Ascending aorta (tissue), 2 donors: ENCODE measurements around the gene ID1. TPM values are rescaled to one million over a fixed set of nuclear protein-coding genes. Genes with fewer than 3 reads are reported as not detected.

Experiments
- DNase-seq, 2 donors: peaks; one replicate each; pipeline ENCODE4 v3.0.0-alpha.2; 2019; ENCODE audit warnings: low spot score in 2 of 2
- H3K27ac ChIP-seq, 2 donors: fragments of 200-600 bp; sonication (generic); one replicate each; pipeline ENCODE4 v1.5.1; 2016 to 2017; ENCODE audit warnings: mild to moderate bottlenecking in 1 of 2
- H3K27me3 ChIP-seq: fragments of 200-600 bp; sonication (generic); one replicate; pipeline ENCODE4 v1.5.1; 2017
- H3K36me3 ChIP-seq, 2 donors: fragments of 200-600 bp; sonication (generic); one replicate each; pipeline ENCODE4 v1.5.1; 2016
- H3K4me1 ChIP-seq, 2 donors: fragments of 200-600 bp; sonication (generic); one replicate each; pipeline ENCODE4 v1.5.1; 2016 to 2017; ENCODE audit warnings: mild to moderate bottlenecking in 1 of 2
- H3K4me3 ChIP-seq, 2 donors: fragments of 200-600 bp; sonication (generic); one replicate each; pipeline ENCODE4 v1.5.1; 2016 to 2017; ENCODE audit warnings: mild to moderate bottlenecking in 1 of 2
- H3K9me3 ChIP-seq, 2 donors: fragments of 200-600 bp; sonication (generic); one replicate each; pipeline ENCODE4 v1.5.1; 2016
- intact Hi-C: fragments of 100-400 bp; cut with DNase I; formaldehyde crosslinking; loops from one replicate; pipeline ENCODE4 v1.15.1; 2023
- total RNA-seq: library from RNA; depleted of rRNA; stranded (reverse); fragments of >200 nt; gene quantifications from one replicate; pipeline ENCODE4 v1.1.0, GENCODE V29; 2016
- TF ChIP-seq, protein P1 (sequence below), 3 experiments: fragments of 200-600 bp in 2 of 3; fragments of 450-650 bp in 1 of 3; sonication (generic) in 2 of 3; IDR thresholded peaks; one replicate each; pipeline ENCODE4 v1.5.1; 2016 to 2019; ENCODE audit warnings: antibody characterized with exemption in 3 of 3, mild to moderate bottlenecking in 1 of 3, moderate library complexity in 1 of 3

Gene ID1
- total RNA-seq, 1 donor from 2014 or later = 3,326 TPM

DNA sequence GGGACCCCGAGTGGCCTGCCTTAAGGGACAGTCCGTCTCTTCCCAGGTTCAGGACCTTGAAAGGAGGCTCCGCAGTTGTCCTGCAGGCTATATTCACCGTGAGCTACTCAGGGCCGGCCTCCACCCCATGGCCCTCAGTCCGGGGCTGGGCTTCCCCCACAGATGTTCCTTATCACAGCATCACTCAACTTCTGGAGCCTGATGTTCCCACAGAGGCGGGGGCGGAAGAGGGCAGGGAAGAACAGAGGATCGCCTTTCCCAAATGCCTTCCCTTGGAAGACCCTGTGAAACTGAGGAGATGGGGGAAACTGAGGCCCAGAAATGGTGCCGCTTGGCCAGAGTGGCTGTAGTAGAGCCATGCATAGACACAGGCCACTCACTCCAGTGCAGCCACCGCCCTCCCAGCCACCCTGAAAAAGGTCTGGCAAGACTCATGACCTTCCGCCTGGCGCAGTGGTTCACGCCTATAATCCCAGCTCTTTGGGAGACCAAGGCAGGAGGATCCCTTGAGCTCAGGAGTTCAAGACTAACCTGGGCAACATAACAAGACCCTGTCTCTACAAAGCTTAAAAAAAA lies 28.3 kb downstream of the ID1 start:
- Histone ChIP-seq H3K27me3 (no peaks in the 10 kb centered on the region), H3K9me3 (no peaks in the 10 kb centered on the region), H3K4me1 (no peaks in the 10 kb centered on the region), H3K27ac (no peak overlapping the region), H3K4me3 (no peak overlapping the region), H3K36me3 (no peaks in the 10 kb centered on the region)
- DNase-seq = no peak
- TF ChIP-seq, protein P1, sequence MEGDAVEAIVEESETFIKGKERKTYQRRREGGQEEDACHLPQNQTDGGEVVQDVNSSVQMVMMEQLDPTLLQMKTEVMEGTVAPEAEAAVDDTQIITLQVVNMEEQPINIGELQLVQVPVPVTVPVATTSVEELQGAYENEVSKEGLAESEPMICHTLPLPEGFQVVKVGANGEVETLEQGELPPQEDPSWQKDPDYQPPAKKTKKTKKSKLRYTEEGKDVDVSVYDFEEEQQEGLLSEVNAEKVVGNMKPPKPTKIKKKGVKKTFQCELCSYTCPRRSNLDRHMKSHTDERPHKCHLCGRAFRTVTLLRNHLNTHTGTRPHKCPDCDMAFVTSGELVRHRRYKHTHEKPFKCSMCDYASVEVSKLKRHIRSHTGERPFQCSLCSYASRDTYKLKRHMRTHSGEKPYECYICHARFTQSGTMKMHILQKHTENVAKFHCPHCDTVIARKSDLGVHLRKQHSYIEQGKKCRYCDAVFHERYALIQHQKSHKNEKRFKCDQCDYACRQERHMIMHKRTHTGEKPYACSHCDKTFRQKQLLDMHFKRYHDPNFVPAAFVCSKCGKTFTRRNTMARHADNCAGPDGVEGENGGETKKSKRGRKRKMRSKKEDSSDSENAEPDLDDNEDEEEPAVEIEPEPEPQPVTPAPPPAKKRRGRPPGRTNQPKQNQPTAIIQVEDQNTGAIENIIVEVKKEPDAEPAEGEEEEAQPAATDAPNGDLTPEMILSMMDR (IDR thresholded peaks at IDR 0.05) = no peak
- intact Hi-C loops = no loop called here

DNA sequence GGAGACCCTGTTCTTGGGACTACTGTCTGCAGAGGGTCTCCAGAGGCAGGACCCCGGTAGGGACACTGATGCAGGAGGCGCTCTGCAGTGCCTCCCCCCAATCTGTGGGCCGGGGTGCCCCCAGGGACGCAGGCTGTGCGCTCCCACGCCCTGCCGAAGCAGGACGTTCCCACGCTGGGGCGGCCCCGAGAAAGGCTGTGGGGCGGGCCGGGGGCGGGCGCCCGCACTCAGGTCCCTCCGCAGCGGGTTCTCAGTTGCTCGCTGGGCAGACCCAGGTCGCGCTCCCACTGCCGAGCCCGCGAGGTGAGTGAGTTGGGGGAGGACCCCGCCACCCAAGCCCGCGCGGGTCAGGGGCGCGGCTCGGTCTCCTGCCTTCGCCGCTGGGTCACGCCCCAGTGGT lies 32.6 kb downstream of the ID1 start, which contains the start of gene COX4I2:
COX4I2 (plus strand) TSS at position 253 of the 400 bp plus-strand sequence. CDS start 1,106 bp downstream, outside the sequence.
- intact Hi-C loops = no loop called here
- Histone ChIP-seq H3K27ac (no peak within 1 kb of the TSS), H3K9me3 (no peaks in the 10 kb centered on the region), H3K36me3 (no peaks in the 10 kb centered on the region), H3K27me3 (no peaks in the 10 kb centered on the region), H3K4me1 (no peaks in the 10 kb centered on the region), H3K4me3 (peak within 1 kb of the TSS in 1 of 2 donors; percentile 16)
- TF ChIP-seq, protein P1 (IDR thresholded peaks at IDR 0.05) = no peak
- no peak for DNase-seq

DNA sequence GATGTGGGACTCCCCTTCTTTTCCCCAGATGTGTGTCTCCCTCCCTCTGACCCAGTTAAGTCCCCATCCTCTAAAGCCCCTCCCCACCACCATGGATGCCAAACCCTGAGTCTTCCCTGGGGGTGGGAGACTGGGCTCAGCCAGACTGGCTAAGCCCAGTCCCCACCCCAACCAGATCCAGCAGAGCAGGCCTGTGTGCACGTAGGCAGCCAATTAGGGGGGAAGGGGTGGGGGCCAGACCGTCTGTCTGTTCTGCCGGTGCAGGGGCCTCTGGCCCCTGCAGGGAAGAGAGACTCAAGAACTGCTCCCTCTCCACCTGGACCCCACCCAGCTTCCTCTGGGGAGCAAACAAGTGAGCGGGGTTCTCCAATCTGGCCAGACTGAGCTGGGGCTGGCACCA lies 33.2 kb downstream of the ID1 start:
- no peaks in the 10 kb centered on the region for H3K36me3 ChIP-seq
- no peak for DNase-seq
- H3K9me3 ChIP-seq = no peaks in the 10 kb centered on the region
- TF ChIP-seq, protein P1 (IDR thresholded peaks at IDR 0.05) = no peak
- no peak overlapping the region for H3K4me3 ChIP-seq
- intact Hi-C loops = no loop called here
- no peak overlapping the region for H3K27ac ChIP-seq
- H3K4me1 ChIP-seq = no peaks in the 10 kb centered on the region
- H3K27me3 ChIP-seq = no peaks in the 10 kb centered on the region

DNA sequence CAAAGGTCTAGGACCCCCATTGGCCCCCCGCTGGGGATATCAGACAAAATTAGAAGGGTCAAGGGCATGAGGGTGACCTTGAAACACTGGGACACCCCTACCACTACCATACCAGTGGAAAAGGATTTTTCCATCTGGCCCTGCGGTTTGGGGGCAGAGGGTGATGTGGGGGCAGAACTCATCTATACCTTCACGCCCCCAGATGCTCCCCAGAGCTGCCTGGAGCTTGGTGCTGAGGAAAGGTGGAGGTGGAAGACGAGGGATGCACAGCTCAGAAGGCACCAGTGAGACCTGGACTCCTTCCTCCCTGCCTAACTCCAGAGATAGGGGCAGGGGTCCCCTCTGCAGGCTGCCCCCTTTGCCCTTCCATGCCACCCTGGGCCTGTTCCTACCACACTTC lies 33.7 kb downstream of the ID1 start:
- Histone ChIP-seq H3K9me3 (no peaks in the 10 kb centered on the region), H3K4me1 (no peaks in the 10 kb centered on the region), H3K27ac (no peak overlapping the region), H3K36me3 (no peaks in the 10 kb centered on the region), H3K4me3 (no peak overlapping the region), H3K27me3 (no peaks in the 10 kb centered on the region)
- TF ChIP-seq, protein P1 (IDR thresholded peaks at IDR 0.05) = no peak
- intact Hi-C loops = no loop called here
- DNase-seq = no peak

DNA sequence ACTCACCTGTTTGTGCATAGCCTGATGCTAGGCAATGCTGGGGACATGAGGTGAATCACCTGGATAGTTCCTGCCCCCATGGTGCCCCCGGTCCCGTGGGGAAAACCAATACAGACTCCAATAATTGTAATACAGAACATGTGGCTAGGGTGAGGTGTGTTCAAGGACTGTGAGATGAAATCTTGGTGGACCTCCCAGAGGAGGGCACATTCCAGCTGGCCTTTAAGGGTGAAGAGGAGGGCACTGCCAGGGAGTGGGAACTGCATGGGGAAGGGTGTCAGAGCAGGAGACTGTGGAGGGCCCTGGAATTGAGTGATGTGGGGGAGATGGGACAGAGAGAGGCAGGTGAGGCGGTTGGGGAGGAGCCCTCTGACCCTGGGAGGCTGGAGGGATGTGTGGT lies 35.2 kb downstream of the ID1 start:
- TF ChIP-seq, protein P1 (IDR thresholded peaks at IDR 0.05) = no peak
- Histone ChIP-seq H3K36me3 (no peaks in the 10 kb centered on the region), H3K27me3 (no peaks in the 10 kb centered on the region), H3K9me3 (no peaks in the 10 kb centered on the region), H3K4me3 (no peak overlapping the region), H3K27ac (no peak overlapping the region), H3K4me1 (no peaks in the 10 kb centered on the region)
- no peak for DNase-seq
- intact Hi-C loops = no loop called here

DNA sequence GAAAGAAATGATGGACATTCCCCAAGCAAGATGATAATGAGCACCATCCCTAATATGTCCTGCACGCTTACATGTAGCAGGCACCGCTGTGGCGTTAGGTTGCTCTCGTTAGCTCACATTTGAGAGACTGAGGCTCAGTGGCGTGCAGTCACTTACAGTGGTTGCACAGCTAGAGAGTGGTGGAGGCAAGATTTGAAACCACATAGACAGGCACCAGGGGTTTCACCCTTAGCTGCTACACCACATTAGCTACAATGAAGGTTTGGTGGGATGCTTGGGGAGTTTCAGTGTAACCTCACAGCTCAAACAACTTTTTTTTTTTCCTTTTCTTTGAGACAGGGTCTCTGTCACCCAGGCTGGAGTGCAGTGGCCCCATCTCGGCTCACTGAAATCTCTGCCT lies 36.3 kb downstream of the ID1 start:
- Histone ChIP-seq H3K27ac (no peak overlapping the region), H3K9me3 (no peaks in the 10 kb centered on the region), H3K4me3 (no peak overlapping the region), H3K4me1 (no peaks in the 10 kb centered on the region), H3K36me3 (no peaks in the 10 kb centered on the region), H3K27me3 (no peaks in the 10 kb centered on the region)
- intact Hi-C loops = no loop called here
- TF ChIP-seq, protein P1 (IDR thresholded peaks at IDR 0.05) = no peak
- no peak for DNase-seq
